Transverse colon (tissue), 4 donors: ENCODE results near the gene GMDS. TPM values are rescaled to one million over a fixed set of nuclear protein-coding genes. Genes with fewer than 3 reads are reported as not detected.

ENCODE experiments used
- DNase-seq: peaks from one replicate; pipeline ENCODE4 v3.0.0-alpha.2; 2019
- H3K27ac ChIP-seq, 4 donors: fragments of 200-600 bp; sonication (generic); 2 replicates each; pipeline ENCODE4 v1.5.1; 2016 to 2018; ENCODE audit warnings: inconsistent platforms in 4 of 4
- H3K27me3 ChIP-seq: fragments of 200-600 bp; sonication (generic); 2 replicates; pipeline ENCODE4 v1.5.1; 2017; ENCODE audit warnings: inconsistent platforms
- H3K36me3 ChIP-seq, 4 donors: fragments of 200-600 bp; sonication (generic); 2 replicates each; pipeline ENCODE4 v1.5.1; 2017 to 2019; ENCODE audit warnings: inconsistent platforms in 4 of 4
- H3K4me1 ChIP-seq, 4 donors: fragments of 200-600 bp; sonication (generic); 2 replicates each; pipeline ENCODE4 v1.5.1; 2017 to 2020; ENCODE audit warnings: inconsistent platforms in 4 of 4
- H3K4me3 ChIP-seq, 4 donors: fragments of 200-600 bp; sonication (generic); 1 replicate in 1 of 4; 2 replicates in 3 of 4; pipeline versions ENCODE4 v1.5.1 to v1.6.1; 2017 to 2019; ENCODE audit warnings: inconsistent platforms in 4 of 4
- H3K9me3 ChIP-seq, 2 donors: fragments of 200-600 bp; sonication (generic); 2 replicates each; pipeline ENCODE4 v1.5.1; 2017 to 2019; ENCODE audit warnings: inconsistent platforms in 2 of 2
- CTCF ChIP-seq, 5 experiments: fragments of 200-600 bp in 3 of 5; fragments of 450-650 bp in 2 of 5; sonication (generic) in 3 of 5; IDR thresholded peaks; 1 replicate in 2 of 5; 2 replicates in 3 of 5; pipeline ENCODE4 v1.5.1; 2016 to 2017; ENCODE audit warnings: antibody characterized with exemption in 5 of 5, inconsistent platforms in 3 of 5, mild to moderate bottlenecking in 2 of 5, moderate library complexity in 1 of 5
- EP300 ChIP-seq: sonication (generic); formaldehyde crosslinking; IDR thresholded peaks from one replicate; pipeline ENCODE4 v1.6.1; 2017; ENCODE audit warnings: antibody characterized with exemption, low read depth
- POLR2A ChIP-seq: fragments of 450-650 bp; IDR thresholded peaks from one replicate; pipeline ENCODE4 v1.6.1; 2016; ENCODE audit warnings: antibody characterized with exemption, mild to moderate bottlenecking, moderate library complexity
- POLR2AphosphoS5 ChIP-seq, 3 donors: sonication (generic); formaldehyde crosslinking; IDR thresholded peaks; one replicate each; pipeline ENCODE4 v1.6.1; 2016; ENCODE audit warnings: antibody characterized with exemption in 3 of 3
- WGBS, 2 donors: methylation state at CpG; one replicate each; pipeline ENCODE4 v1.1.5; 2018; ENCODE audit warnings: low coverage in 1 of 2; 5-methylcytosine and 5-hydroxymethylcytosine counted together
- in situ Hi-C, 4 donors: fragments of 200-750 bp; cut with MboI; loops; one replicate each; pipeline versions ENCODE4 v1.15.0 to v1.15.1; 2017; ENCODE audit warnings: low sequenced_read_pairs in 3 of 4, low pct_ligation_motif_present in 1 of 4, low pct_unique_long_range_greater_than_20kb in 1 of 4
- intact Hi-C: fragments of 100-400 bp; cut with DNase I; formaldehyde crosslinking; loops from one replicate; pipeline ENCODE4 v1.15.1; 2023; ENCODE audit warnings: low total_unique reads
- total RNA-seq, 4 donors: library from RNA; depleted of rRNA; stranded (reverse); fragments of >200 nt; gene quantifications; one replicate each; pipeline ENCODE4 v1.1.0, GENCODE V29; 2016

Gene GMDS
- total RNA-seq, 4 donors from 2014 or later: 66.2 to 546 (median 102) TPM

- no peaks in the 10 kb centered on the region for H3K27me3 ChIP-seq
- no peak overlapping the region for H3K27ac ChIP-seq
- intact Hi-C loops (no loop called here), in situ Hi-C loops (no loop called here)
- TF ChIP-seq CTCF (IDR thresholded peaks at IDR 0.05) (no peak), EP300 (no peak), POLR2AphosphoS5 (IDR thresholded peaks at IDR 0.05) (no peak), POLR2A (no peak)
- H3K36me3 ChIP-seq: no peaks in the 10 kb centered on the region
- no peak for DNase-seq
- no peak overlapping the region for H3K4me3 ChIP-seq
- H3K4me1 ChIP-seq: no peaks in the 10 kb centered on the region
- H3K9me3 ChIP-seq: no peaks in the 10 kb centered on the region
Observed at GRCh38 chr6:2055911-2056310, 189.5 kb downstream of the GMDS start.

- in situ Hi-C loops (no loop called here), intact Hi-C loops (no loop called here)
- Histone ChIP-seq H3K9me3 (no peaks in the 10 kb centered on the region), H3K27me3 (no peaks in the 10 kb centered on the region), H3K4me3 (no peak overlapping the region), H3K4me1 (no peaks in the 10 kb centered on the region), H3K36me3 (no peaks in the 10 kb centered on the region), H3K27ac (no peak overlapping the region)
- TF ChIP-seq POLR2AphosphoS5 (IDR thresholded peaks at IDR 0.05) (no peak), EP300 (no peak), CTCF (IDR thresholded peaks at IDR 0.05) (no peak), POLR2A (no peak)
- DNase-seq: no peak
- 71 to 89% methylated on average over 1 of the region's 1 CpG for WGBS, 2 donors
Observed at GRCh38 chr6:2055143-2055542, 190.3 kb downstream of the GMDS start.

GRCh38 chr6:2054516-2055067 is 190.8 kb downstream of the GMDS start:
- H3K4me3 ChIP-seq: no peak overlapping the region
- H3K27ac ChIP-seq: no peak overlapping the region
- no peak for DNase-seq
- no peaks in the 10 kb centered on the region for H3K27me3 ChIP-seq
- H3K4me1 ChIP-seq: no peaks in the 10 kb centered on the region
- H3K36me3 ChIP-seq: no peaks in the 10 kb centered on the region
- TF ChIP-seq CTCF (IDR thresholded peaks at IDR 0.05) (no peak), POLR2AphosphoS5 (IDR thresholded peaks at IDR 0.05) (no peak), POLR2A (no peak)
- intact Hi-C loops (no loop called here), in situ Hi-C loops (no loop called here)
- no peaks in the 10 kb centered on the region for H3K9me3 ChIP-seq
- WGBS, 2 donors: 76 to 82% methylated on average over 4 of the region's 4 CpGs

- H3K4me1 ChIP-seq: no peaks in the 10 kb centered on the region
- TF ChIP-seq CTCF (IDR thresholded peaks at IDR 0.05) (no peak), POLR2A (no peak), EP300 (no peak), POLR2AphosphoS5 (IDR thresholded peaks at IDR 0.05) (no peak)
- no peak overlapping the region for H3K27ac ChIP-seq
- intact Hi-C loops (no loop called here), in situ Hi-C loops (no loop called here)
- no peak for DNase-seq
- no peaks in the 10 kb centered on the region for H3K9me3 ChIP-seq
- no peak overlapping the region for H3K4me3 ChIP-seq
- H3K36me3 ChIP-seq: no peaks in the 10 kb centered on the region
- H3K27me3 ChIP-seq: no peaks in the 10 kb centered on the region
Observed at GRCh38 chr6:2053691-2054090, 191.7 kb downstream of the GMDS start.
